Fibroblast of villous mesenchyme (primary cell): ENCODE measurements around the gene TSPAN4. TPM values are rescaled to one million over a fixed set of nuclear protein-coding genes. Genes with fewer than 3 reads are reported as not detected.

ENCODE experiments used
- DNase-seq: peaks from one replicate; pipeline ENCODE4 v3.0.0-alpha.2; 2010; ENCODE audit warnings: low read depth
- H3K4me3 ChIP-seq: 2 replicates; pipeline ENCODE4 v1.5.1; 2011; ENCODE audit warnings: low read depth, mild to moderate bottlenecking, low read length
- CTCF ChIP-seq: IDR thresholded peaks from 2 replicates; pipeline ENCODE4 v1.5.1; 2012; ENCODE audit warnings: low read depth, mild to moderate bottlenecking, low read length; ENCODE audit not compliant: insufficient read depth
- total RNA-seq: library from RNA; depleted of rRNA; stranded (reverse); fragments of >200 nt; gene quantifications from 2 replicates; pipeline ENCODE4 v1.2.3, GENCODE V29; 2012

The TSPAN4 gene
- total RNA-seq, 1 donor = 113 TPM

- DNase-seq = no peak
- no peak overlapping the region for H3K4me3 ChIP-seq
- no peak for TF ChIP-seq CTCF
These were observed 48.3 kb downstream of the TSPAN4 start for GRCh38 chr11:890794-891540.

GRCh38 chr11:893008-893654 lies 50.5 kb downstream of the TSPAN4 start:
- no peak overlapping the region for H3K4me3 ChIP-seq
- TF ChIP-seq CTCF = no peak

GRCh38 chr11:894575-895201 lies 52.0 kb downstream of the TSPAN4 start:
- H3K4me3 ChIP-seq = no peak overlapping the region
- DNase-seq = no peak
- no peak for TF ChIP-seq CTCF

More at GRCh38 chr11:893008-893654, 50.5 kb downstream of the TSPAN4 start:
- DNase-seq = no peak

GRCh38 chr11:895331-896110 lies 52.9 kb downstream of the TSPAN4 start:
- TF ChIP-seq CTCF = no peak
- no peak for DNase-seq

GRCh38 chr11:897253-898142 lies 54.8 kb downstream of the TSPAN4 start:
- TF ChIP-seq CTCF = no peak
- H3K4me3 ChIP-seq = no peak overlapping the region
- no peak for DNase-seq

More at GRCh38 chr11:895331-896110, 52.9 kb downstream of the TSPAN4 start:
- H3K4me3 ChIP-seq = no peak overlapping the region

- peak; percentile 44 for TF ChIP-seq CTCF
- peak; percentile 17 for DNase-seq
- H3K4me3 ChIP-seq = no peak overlapping the region
These were observed 55.5 kb downstream of the TSPAN4 start for GRCh38 chr11:898143-898511.
